Retina (tissue), 1 donor: Measurements from ENCODE around the gene SBK3.
A peak's percentile ranks its signal among the peaks of the same experiment; 100 is the strongest.
"Not testable (repeated sequence)": the region's sequence is repeated elsewhere in the genome, so short reads cannot be mapped to it uniquely, and the experiment has no call there.

Source experiments
- DNase-seq: peaks from one replicate; pipeline ENCODE4 v3.0.0-alpha.2; 2016

The SBK3 gene

GRCh38 chr19:55545443-55545842 lies at the start of gene SBK3:
SBK3 (minus strand) TSS chr19:55545543; CDS start chr19:55545543, 0 bp downstream.
- no peak for DNase-seq

- DNase-seq, result no peak
These were observed 47.9 kb upstream of the SBK3 start for GRCh38 chr19:55593096-55593772.

GRCh38 chr19:55592391-55593090 lies 47.2 kb upstream of the SBK3 start:
- no peak for DNase-seq

GRCh38 chr19:55591555-55591954 lies 46.2 kb upstream of the SBK3 start:
- no peak for DNase-seq

GRCh38 chr19:55590617-55591016 lies 45.3 kb upstream of the SBK3 start:
- DNase-seq, result no peak

GRCh38 chr19:55590109-55590508 lies 44.8 kb upstream of the SBK3 start:
- DNase-seq, result no peak

- DNase-seq, result no peak
These were observed 43.4 kb upstream of the SBK3 start for GRCh38 chr19:55588738-55589137.

- peak; percentile 90 for DNase-seq
These were observed 41.8 kb upstream of the SBK3 start for GRCh38 chr19:55586976-55587668.

GRCh38 chr19:55585658-55586339 lies 40.5 kb upstream of the SBK3 start:
- DNase-seq, result peak; percentile 70

GRCh38 chr19:55584871-55585270 lies 39.5 kb upstream of the SBK3 start:
- DNase-seq, result no peak

- DNase-seq, result not testable (repeated sequence)
These were observed 38.6 kb upstream of the SBK3 start for GRCh38 chr19:55583897-55584296.

- not testable (repeated sequence) for DNase-seq
These were observed 36.9 kb upstream of the SBK3 start for GRCh38 chr19:55582284-55582683.

GRCh38 chr19:55581823-55582223 lies 36.5 kb upstream of the SBK3 start:
- no peak for DNase-seq

GRCh38 chr19:55581145-55581822 lies 35.9 kb upstream of the SBK3 start:
- DNase-seq, result no peak

GRCh38 chr19:55580628-55581144 lies 35.3 kb upstream of the SBK3 start, which contains the start of gene ZNF579:
ZNF579 (minus strand) TSS chr19:55580848; CDS start chr19:55579639, 1,209 bp downstream.
- peak; percentile 87 for DNase-seq

GRCh38 chr19:55579766-55580621 lies 34.7 kb upstream of the SBK3 start:
- peak; percentile 28 for DNase-seq

GRCh38 chr19:55578761-55579747 lies 33.7 kb upstream of the SBK3 start:
- DNase-seq, result no peak

GRCh38 chr19:55578031-55578760 lies 32.9 kb upstream of the SBK3 start:
- DNase-seq, result no peak

- DNase-seq, result no peak
These were observed 31.4 kb upstream of the SBK3 start for GRCh38 chr19:55576746-55577145.
